ENCODE data around the gene PPARG. TPM values are rescaled to one million over a fixed set of nuclear protein-coding genes. Genes with fewer than 3 reads are reported as not detected.

The PPARG gene
- total RNA-seq, 1 experiment from 2014 or later = 19.4 TPM

- no peak for DNase-seq (ENCODE audit: extremely low read depth, low read depth)
Observed at GRCh38 chr3:12308517-12308916, 19.6 kb downstream of the PPARG start.

- DNase-seq (ENCODE audit: extremely low read depth, low read depth) = no peak
Observed at GRCh38 chr3:12309716-12310115, 20.8 kb downstream of the PPARG start.

GRCh38 chr3:12312010-12312409 is 23.1 kb downstream of the PPARG start:
- no peak for DNase-seq (ENCODE audit: extremely low read depth, low read depth)

GRCh38 chr3:12313519-12313918 is 24.6 kb downstream of the PPARG start:
- DNase-seq (ENCODE audit: extremely low read depth, low read depth) = no peak

- DNase-seq (ENCODE audit: extremely low read depth, low read depth) = no peak
Observed at GRCh38 chr3:12316253-12316652, 27.4 kb downstream of the PPARG start.

- DNase-seq (ENCODE audit: extremely low read depth, low read depth) = no peak
Observed at GRCh38 chr3:12316729-12317351, 28.0 kb downstream of the PPARG start.

- no peak for DNase-seq (ENCODE audit: extremely low read depth, low read depth)
Observed at GRCh38 chr3:12317914-12318313, 29.0 kb downstream of the PPARG start.

- DNase-seq (ENCODE audit: extremely low read depth, low read depth) = no peak
Observed at GRCh38 chr3:12318758-12319621, 30.1 kb downstream of the PPARG start.

- no peak for DNase-seq (ENCODE audit: extremely low read depth, low read depth)
Observed at GRCh38 chr3:12321015-12321414, 32.1 kb downstream of the PPARG start.

GRCh38 chr3:12323237-12323636 is 34.4 kb downstream of the PPARG start:
- DNase-seq (ENCODE audit: extremely low read depth, low read depth) = no peak

GRCh38 chr3:12325586-12326515 is 37.0 kb downstream of the PPARG start:
- DNase-seq (ENCODE audit: extremely low read depth, low read depth) = no peak

GRCh38 chr3:12327021-12327420 is 38.2 kb downstream of the PPARG start:
- no peak for DNase-seq (ENCODE audit: extremely low read depth, low read depth)

GRCh38 chr3:12328132-12328836 is 39.4 kb downstream of the PPARG start:
- DNase-seq (ENCODE audit: extremely low read depth, low read depth) = no peak

- DNase-seq (ENCODE audit: extremely low read depth, low read depth) = no peak
Observed at GRCh38 chr3:12328837-12329462, 40.1 kb downstream of the PPARG start.

- no peak for DNase-seq (ENCODE audit: extremely low read depth, low read depth)
Observed at GRCh38 chr3:12334786-12335185, 45.9 kb downstream of the PPARG start.

GRCh38 chr3:12335421-12335820 is 46.6 kb downstream of the PPARG start:
- DNase-seq (ENCODE audit: extremely low read depth, low read depth) = no peak

GRCh38 chr3:12336099-12336498 is 47.2 kb downstream of the PPARG start:
- DNase-seq (ENCODE audit: extremely low read depth, low read depth) = no peak

GRCh38 chr3:12338595-12339546 is 50.0 kb downstream of the PPARG start:
- DNase-seq (ENCODE audit: extremely low read depth, low read depth) = no peak
